Activated CD8-positive, alpha-beta T cell treated with anti-CD3 and anti-CD28 coated beads, Interleukin-2, amount 10 ng/mL, durations not matched to agents 7 days and 5 days (primary cell): ENCODE measurements around the gene AGFG2. TPM values are rescaled to one million over a fixed set of nuclear protein-coding genes. Genes with fewer than 3 reads are reported as not detected.
A peak's percentile ranks its signal among the peaks of the same experiment; 100 is the strongest.
"Not testable (repeated sequence)": the region's sequence is repeated elsewhere in the genome, so short reads cannot be mapped to it uniquely, and the experiment has no call there.

ENCODE experiments used
- ATAC-seq: fragments of 150-1000 bp; cut with Tn5 transposase; one replicate; pipeline ENCODE4 v1.10.0; 2021; ENCODE audit warnings: moderate library complexity
- CTCF ChIA-PET: fragments of 350-600 bp; sonication (Branson Sonifier 250); formaldehyde crosslinking; loops from one replicate; lab custom pipeline; 2021; ENCODE audit warnings: antibody characterized with exemption; lab: Charles Lee
- POLR2A ChIA-PET: fragments of 350-600 bp; sonication (Branson Sonifier 250); formaldehyde crosslinking; loops from one replicate; lab custom pipeline; 2021; ENCODE audit warnings: antibody characterized with exemption; lab: Charles Lee
- DNase-seq: peaks from one replicate; pipeline ENCODE4 v3.0.0-alpha.2; 2020
- H3K27ac Mint-ChIP-seq: one replicate; pipeline ENCODE4 v1.8.0; 2021; ENCODE audit warnings: mild to moderate bottlenecking, mixed read lengths
- H3K27me3 Mint-ChIP-seq: one replicate; pipeline ENCODE4 v1.8.0; 2021; ENCODE audit warnings: low read depth, mixed read lengths
- H3K36me3 Mint-ChIP-seq: one replicate; pipeline ENCODE4 v1.8.0; 2021; ENCODE audit warnings: low read depth, mixed read lengths
- H3K4me1 Mint-ChIP-seq: one replicate; pipeline ENCODE4 v1.8.0; 2021; ENCODE audit warnings: low read depth, mixed read lengths
- H3K4me3 Mint-ChIP-seq: one replicate; pipeline ENCODE4 v1.8.0; 2021; ENCODE audit warnings: mild to moderate bottlenecking, mixed read lengths
- H3K9me3 Mint-ChIP-seq: one replicate; pipeline ENCODE4 v1.8.0; 2022; ENCODE audit warnings: mixed read lengths; ENCODE audit not compliant: insufficient read depth
- total RNA-seq, 2 experiments: library from RNA; stranded (reverse); gene quantifications; one replicate each; pipeline ENCODE4 v1.2.3, GENCODE V29; 2021

Gene AGFG2
- total RNA-seq, 2 experiments from 2014 or later = 43.0 to 46.0 TPM

DNA sequence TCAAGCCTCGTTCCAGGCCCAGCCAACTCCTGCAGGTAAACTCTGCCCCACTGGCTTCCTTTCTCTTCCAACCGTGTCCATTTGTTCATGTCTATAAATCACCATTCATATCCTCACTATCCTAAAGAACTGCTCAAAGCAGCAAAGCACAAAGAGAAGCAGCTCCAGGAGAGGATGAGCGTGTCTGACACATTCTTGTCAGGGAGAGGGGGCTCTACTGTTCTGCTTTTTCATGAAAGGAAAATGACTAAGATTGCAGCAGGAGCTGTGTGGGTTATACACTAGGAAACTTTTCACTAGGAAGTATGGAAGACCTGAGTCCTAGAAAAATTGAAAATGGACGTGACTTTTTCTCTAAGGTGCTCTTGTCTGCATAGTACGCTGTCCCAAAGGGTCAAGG lies 16.7 kb downstream of the AGFG2 start:
- Mint-ChIP-seq H3K4me3 (no peak overlapping the region), H3K27me3 (no peaks in the 10 kb centered on the region), H3K36me3 (peaks cover 46% of the 10 kb centered on the region), H3K4me1 (peaks cover 11% of the 10 kb centered on the region), H3K9me3 (no peaks in the 10 kb centered on the region), H3K27ac (no peak overlapping the region)
- POLR2A ChIA-PET = interaction anchor here (0.8 kb wide), 1 partner anchor 31 kb away, joined by 3 read pairs; the partner anchor contains the start of gene FBXO24
- DNase-seq (no peak), ATAC-seq (no peak)
- CTCF ChIA-PET = interaction anchor here (0.5 to 12.0 kb wide), 6 partner anchors 9 to 365 kb away, joined by 3 to 213 read pairs (median 6); partner anchors contain the start of gene NYAP1

DNA sequence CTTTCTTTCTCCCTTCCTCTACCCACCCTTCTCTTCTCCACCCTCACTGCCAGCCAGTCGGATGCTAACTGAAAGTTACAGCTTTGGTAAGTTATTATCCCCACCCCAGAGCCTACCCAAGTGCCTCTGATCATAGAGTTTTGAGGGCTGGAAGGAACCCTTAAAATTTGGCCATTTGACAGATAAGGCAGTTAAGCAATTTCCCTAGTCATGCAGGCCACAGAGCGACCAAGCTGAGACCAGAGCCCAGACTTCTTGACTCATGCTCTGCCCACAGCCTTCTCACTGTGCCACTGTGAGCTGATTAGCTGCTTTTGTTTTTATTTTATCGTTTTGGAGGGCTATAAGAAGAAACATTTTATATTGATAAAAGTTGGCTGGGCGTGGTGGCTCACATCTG lies 17.5 kb downstream of the AGFG2 start:
- H3K4me1 Mint-ChIP-seq = peaks cover 11% of the 10 kb centered on the region
- ATAC-seq = no peak
- peaks cover 46% of the 10 kb centered on the region for H3K36me3 Mint-ChIP-seq
- H3K27me3 Mint-ChIP-seq = no peaks in the 10 kb centered on the region
- ChIA-PET POLR2A (no interaction called here), CTCF (interaction anchor here (0.7 to 12.0 kb wide), 6 partner anchors 8 to 366 kb away, joined by 3 to 213 read pairs (median 4); partner anchors contain the start of gene NYAP1)
- peak overlapping the region; percentile 72 for H3K27ac Mint-ChIP-seq
- no peak for DNase-seq
- no peak overlapping the region for H3K4me3 Mint-ChIP-seq
- no peaks in the 10 kb centered on the region for H3K9me3 Mint-ChIP-seq

DNA sequence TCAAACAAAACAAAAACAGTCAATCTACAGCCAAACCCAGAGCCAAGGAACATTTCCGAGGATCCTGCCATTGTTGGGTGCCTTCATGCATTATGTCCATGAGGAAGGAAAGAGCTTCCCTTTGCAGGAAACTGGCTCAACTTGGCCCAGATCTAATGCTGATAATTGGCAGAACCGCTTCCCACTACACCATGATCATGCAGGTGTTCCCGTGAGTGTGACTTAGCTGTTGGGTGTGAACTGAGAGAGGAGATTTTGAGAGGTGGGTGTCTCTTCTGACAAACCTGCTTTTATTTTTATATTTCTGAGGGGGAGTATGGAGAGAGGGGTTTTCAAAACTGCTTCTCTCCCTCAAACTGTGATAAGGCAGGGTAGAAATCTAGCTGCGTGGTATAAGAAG lies 20.1 kb downstream of the AGFG2 start:
- DNase-seq (no peak), ATAC-seq (no peak)
- no peak overlapping the region for H3K27ac Mint-ChIP-seq
- POLR2A ChIA-PET = interaction anchor here (1.1 to 1.8 kb wide), 3 partner anchors 20 to 90 kb away, joined by 3 to 5 read pairs (median 3); partner anchors contain the start of gene AGFG2
- CTCF ChIA-PET = interaction anchor here (0.8 to 12.0 kb wide), 25 partner anchors 10 to 292 kb away, joined by 3 to 213 read pairs (median 5); partner anchors contain the start of genes AGFG2, FBXO24, GIGYF1 and LRCH4
- no peaks in the 10 kb centered on the region for H3K9me3 Mint-ChIP-seq
- H3K4me3 Mint-ChIP-seq = no peak overlapping the region
- H3K4me1 Mint-ChIP-seq = peaks cover 18% of the 10 kb centered on the region
- H3K27me3 Mint-ChIP-seq = no peaks in the 10 kb centered on the region
- peaks cover 42% of the 10 kb centered on the region for H3K36me3 Mint-ChIP-seq

DNA sequence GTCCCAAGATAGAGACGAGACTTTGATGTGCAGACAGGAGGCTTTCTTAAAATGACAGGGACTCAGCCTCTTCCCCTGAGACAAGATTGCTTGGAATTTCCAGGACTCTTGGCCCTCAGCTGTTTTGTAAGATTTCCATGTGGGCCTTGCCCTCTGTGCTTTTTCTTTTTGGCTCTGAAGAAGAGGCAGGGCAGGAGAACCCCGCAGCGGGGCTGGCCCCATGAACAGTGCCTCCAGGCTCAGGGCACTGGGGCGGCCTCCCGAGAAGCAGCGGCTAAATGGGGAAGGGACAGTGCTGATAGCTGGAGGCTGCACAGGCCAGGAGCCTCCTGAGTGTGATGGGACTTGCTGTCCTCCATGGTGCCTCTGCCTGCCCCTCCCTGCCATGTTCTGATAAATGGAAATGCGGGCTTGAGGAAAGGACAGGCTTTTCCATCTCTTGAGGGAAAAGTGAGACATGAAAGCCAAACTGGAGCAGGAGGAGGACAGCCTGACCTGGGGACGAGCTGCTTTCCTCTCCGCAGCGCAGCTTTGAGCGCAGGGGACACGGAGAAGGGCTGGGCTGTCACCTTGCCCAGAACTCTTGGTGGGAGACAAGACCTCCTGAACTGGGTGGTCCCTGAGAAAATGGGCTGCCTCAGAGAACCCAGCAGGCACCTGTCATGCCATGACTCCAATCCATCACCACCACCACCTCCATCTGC lies 22.6 kb downstream of the AGFG2 start:
- no peak overlapping the region for H3K4me3 Mint-ChIP-seq
- DNase-seq (no peak), ATAC-seq (no peak)
- H3K36me3 Mint-ChIP-seq = peaks cover 35% of the 10 kb centered on the region
- H3K4me1 Mint-ChIP-seq = peaks cover 21% of the 10 kb centered on the region
- no peaks in the 10 kb centered on the region for H3K9me3 Mint-ChIP-seq
- CTCF ChIA-PET = interaction anchor here (1.4 to 12.0 kb wide), 4 partner anchors 16 to 144 kb away, joined by 4 to 213 read pairs (median 52); partner anchors contain the start of genes FBXO24 and LRCH4
- POLR2A ChIA-PET = no interaction called here
- no peak overlapping the region for H3K27ac Mint-ChIP-seq
- H3K27me3 Mint-ChIP-seq = no peaks in the 10 kb centered on the region

DNA sequence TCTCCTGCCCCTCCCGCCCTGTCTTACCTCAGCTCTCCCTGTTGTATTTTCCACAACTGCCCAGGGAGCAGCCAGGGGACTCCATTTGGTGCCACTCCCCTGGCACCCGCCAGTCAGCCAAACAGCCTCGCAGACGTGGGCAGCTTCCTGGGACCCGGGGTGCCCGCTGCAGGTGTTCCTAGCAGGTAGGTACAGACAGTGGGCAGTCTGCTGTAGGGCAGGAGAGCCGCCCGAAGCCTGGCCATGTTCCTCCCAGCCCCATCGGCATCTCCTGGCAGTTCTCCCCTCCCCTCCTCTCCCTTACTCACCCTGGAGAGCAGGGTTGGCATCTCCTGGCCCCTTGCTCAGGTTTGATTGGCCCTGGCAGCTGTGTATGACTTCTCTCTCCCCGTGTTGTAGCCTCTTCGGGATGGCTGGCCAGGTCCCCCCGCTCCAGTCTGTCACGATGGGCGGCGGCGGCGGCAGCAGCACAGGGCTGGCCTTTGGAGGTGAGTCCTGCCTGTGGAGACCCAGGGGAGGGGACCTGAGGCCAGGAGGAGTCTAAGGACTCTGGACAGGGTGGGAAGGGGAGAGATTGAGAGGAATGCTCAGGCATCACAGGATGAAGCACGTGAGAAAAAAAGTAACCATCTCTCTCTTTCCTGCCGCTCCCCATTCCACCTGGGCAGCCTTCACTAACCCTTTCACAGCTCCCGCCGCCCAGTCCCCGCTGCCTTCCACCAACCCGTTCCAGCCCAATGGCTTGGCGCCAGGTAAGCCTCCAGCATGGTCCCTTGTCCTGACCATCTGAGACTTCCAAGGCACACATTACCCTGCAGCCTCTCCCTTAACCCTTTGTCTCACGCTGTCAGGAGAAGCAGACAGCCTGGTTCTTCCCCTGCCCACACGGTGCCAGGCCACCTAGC lies 23.4 kb downstream of the AGFG2 start:
- Mint-ChIP-seq H3K36me3 (peaks cover 31% of the 10 kb centered on the region), H3K27me3 (no peaks in the 10 kb centered on the region), H3K4me3 (no peak overlapping the region), H3K9me3 (no peaks in the 10 kb centered on the region), H3K27ac (no peak overlapping the region), H3K4me1 (peaks cover 28% of the 10 kb centered on the region)
- no peak for ATAC-seq
- POLR2A ChIA-PET = interaction anchor here (1.4 kb wide), 1 partner anchor 24 kb away, joined by 3 read pairs; the partner anchor contains the start of gene AGFG2
- CTCF ChIA-PET = interaction anchor here (1.3 to 12.0 kb wide), 3 partner anchors 17 to 99 kb away, joined by 3 to 213 read pairs (median 57); partner anchors contain the start of genes FBXO24 and LRCH4
- no peak for DNase-seq

DNA sequence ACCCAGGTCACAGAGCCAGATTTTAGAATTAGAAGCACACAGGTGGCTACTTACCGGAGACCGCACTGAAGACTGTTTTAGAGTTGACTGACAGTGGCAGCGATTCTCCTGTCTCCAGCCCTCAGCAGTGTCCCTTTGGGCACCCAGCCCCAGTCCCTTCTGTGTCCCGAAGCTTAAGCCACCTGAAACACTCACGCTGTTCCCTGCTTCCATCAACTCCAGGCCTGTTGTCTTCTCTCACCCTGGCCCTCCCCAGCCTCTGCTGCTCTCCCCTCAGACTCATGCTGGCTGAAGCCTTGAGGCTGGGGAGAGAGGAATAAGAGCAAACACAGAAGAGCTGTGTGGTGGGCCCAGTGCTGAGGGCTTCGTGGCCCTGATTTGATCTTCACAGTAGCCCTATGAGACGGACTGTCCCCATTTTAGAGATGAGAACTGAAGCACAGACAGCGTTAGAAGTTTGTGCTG lies 24.1 kb downstream of the AGFG2 start:
- Mint-ChIP-seq H3K4me3 (no peak overlapping the region), H3K36me3 (peaks cover 29% of the 10 kb centered on the region), H3K4me1 (peaks cover 35% of the 10 kb centered on the region), H3K27me3 (no peaks in the 10 kb centered on the region), H3K9me3 (no peaks in the 10 kb centered on the region), H3K27ac (no peak overlapping the region)
- ATAC-seq (no peak), DNase-seq (no peak)
- ChIA-PET POLR2A (interaction anchor here (1.4 kb wide), 1 partner anchor 24 kb away, joined by 3 read pairs; the partner anchor contains the start of gene AGFG2), CTCF (interaction anchor here (0.9 to 12.0 kb wide), 12 partner anchors 9 to 143 kb away, joined by 3 to 213 read pairs (median 6); partner anchors contain the start of genes FBXO24, LRCH4, MOSPD3 and POP7)

DNA sequence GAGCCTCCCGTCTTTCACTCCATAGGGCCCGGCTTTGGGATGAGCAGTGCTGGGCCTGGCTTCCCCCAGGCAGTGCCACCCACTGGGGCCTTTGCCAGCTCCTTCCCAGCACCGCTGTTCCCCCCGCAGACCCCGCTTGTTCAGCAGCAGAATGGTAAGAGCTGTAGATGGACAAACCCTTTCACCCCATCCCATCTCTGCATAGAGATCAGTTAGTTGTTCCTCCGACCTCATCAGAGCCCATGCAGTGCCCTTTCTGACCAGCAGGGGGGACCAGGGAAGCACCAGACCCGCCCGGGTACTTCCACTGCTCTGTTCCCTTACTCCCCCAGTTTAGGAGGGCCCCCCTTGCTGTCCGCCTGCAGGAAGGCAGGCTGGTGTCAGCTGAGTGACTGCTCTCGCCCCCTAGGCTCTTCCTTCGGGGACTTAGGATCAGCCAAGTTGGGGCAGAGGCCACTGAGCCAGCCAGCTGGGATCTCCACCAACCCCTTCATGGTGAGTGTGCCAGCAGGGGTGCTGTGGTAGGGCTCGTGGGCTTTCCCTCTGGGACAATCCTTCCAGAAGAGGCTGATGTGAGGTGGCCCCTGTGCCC lies 24.9 kb downstream of the AGFG2 start:
- DNase-seq = peak; percentile 89
- Mint-ChIP-seq H3K4me3 (no peak overlapping the region), H3K27me3 (no peaks in the 10 kb centered on the region), H3K36me3 (peaks cover 25% of the 10 kb centered on the region), H3K27ac (peak overlapping the region; percentile 65), H3K9me3 (no peaks in the 10 kb centered on the region), H3K4me1 (peaks cover 42% of the 10 kb centered on the region)
- ChIA-PET CTCF (interaction anchor here (0.8 to 12.0 kb wide), 21 partner anchors 8 to 376 kb away, joined by 3 to 213 read pairs (median 5); partner anchors contain the start of genes FBXO24, LRCH4, MOSPD3 and POP7), POLR2A (interaction anchor here (1.8 kb wide), 1 partner anchor 21 kb away, joined by 5 read pairs; no protein-coding TSS in a partner anchor)
- peak; percentile 67 for ATAC-seq

DNA sequence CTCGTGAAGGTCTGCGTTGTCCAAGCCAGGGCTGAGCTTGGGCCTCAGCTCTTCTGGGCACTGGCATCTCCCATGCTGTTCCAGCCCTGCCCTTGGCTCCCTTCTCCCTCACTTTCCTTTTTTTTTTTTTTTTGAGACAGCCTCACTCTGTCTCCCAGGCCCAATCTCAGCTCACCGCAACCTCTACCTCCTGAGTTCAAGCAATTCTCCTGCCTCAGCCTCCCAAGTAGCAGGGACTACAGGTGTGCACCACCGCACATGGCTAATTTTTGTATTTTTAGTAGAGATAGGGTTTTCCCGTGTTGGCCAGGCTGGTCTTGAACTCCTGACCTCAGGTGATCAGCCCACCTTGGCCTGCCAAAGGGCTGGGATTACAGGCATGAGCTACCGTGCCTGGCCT lies 25.4 kb downstream of the AGFG2 start:
- H3K36me3 Mint-ChIP-seq = peaks cover 22% of the 10 kb centered on the region
- not testable (repeated sequence) for H3K9me3 Mint-ChIP-seq, H3K27me3 Mint-ChIP-seq, H3K4me3 Mint-ChIP-seq, ATAC-seq, DNase-seq
- ChIA-PET CTCF (interaction anchor here (0.8 to 12.0 kb wide), 20 partner anchors 8 to 376 kb away, joined by 3 to 213 read pairs (median 5); partner anchors contain the start of genes FBXO24, LRCH4, MOSPD3 and POP7), POLR2A (interaction anchor here (1.8 kb wide), 1 partner anchor 21 kb away, joined by 5 read pairs; no protein-coding TSS in a partner anchor)
- peaks cover 43% of the 10 kb centered on the region for H3K4me1 Mint-ChIP-seq
- H3K27ac Mint-ChIP-seq = peak overlapping the region; percentile 43

DNA sequence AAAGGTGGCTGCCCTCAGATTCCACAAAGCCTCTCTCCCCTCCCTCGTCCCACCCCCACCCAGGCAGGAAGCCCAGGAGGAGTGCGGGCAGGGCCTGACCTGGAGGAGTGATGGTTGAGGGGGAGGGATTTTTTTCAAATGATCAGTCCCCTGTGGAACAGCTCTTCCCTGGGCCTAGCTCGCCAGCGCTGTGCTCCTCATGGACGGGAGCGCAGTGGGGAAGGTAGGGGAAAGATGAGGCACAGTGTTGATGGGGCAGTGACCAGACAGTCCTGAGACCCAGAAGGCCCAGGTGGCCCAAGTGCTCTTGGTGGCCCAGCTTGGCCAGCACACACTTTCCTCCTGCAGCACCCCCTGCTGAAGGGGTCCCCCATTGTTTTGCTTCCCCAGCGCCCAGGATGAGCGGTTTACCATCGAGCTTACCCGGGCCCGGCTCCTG lies 26.1 kb downstream of the AGFG2 start:
- Mint-ChIP-seq H3K4me1 (peaks cover 48% of the 10 kb centered on the region), H3K4me3 (no peak overlapping the region), H3K9me3 (no peaks in the 10 kb centered on the region), H3K27me3 (no peaks in the 10 kb centered on the region), H3K36me3 (peaks cover 20% of the 10 kb centered on the region), H3K27ac (no peak overlapping the region)
- CTCF ChIA-PET = interaction anchor here (0.7 to 12.0 kb wide), 12 partner anchors 9 to 102 kb away, joined by 3 to 213 read pairs (median 4); partner anchors contain the start of genes FBXO24, LRCH4 and MOSPD3
- POLR2A ChIA-PET = interaction anchor here (0.7 to 2.0 kb wide), 5 partner anchors 15 to 87 kb away, joined by 3 to 8 read pairs (median 3); partner anchors contain the start of gene FBXO24
- DNase-seq = no peak
- ATAC-seq = no peak

DNA sequence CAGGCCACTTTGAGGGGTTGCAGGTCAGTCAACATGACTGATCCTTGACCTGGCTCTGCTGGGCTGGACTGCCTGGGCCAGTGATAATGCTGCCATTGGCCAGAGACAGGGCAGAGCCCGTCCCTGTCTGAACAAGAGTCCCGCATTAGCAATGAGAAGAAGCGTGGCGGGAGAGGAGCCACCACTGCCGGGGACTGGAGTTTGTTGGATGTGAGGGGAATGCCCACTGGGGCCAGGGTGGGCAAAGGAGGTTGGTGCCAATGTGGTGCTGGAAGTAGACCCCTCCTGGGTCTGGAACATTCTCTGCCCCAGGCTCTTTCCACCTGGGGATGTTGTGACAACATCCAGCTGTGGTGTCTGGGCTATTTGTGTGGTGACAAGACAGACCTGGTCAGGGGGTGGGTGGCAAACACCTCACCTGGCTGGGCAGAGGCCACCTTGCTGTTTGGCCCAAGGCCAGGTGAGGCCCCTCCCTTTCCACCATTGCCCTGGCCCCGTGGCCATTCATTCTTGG lies 27.1 kb downstream of the AGFG2 start:
- no peak overlapping the region for H3K4me3 Mint-ChIP-seq
- POLR2A ChIA-PET = interaction anchor here (0.7 to 2.0 kb wide), 4 partner anchors 16 to 88 kb away, joined by 3 to 8 read pairs (median 3); partner anchors contain the start of gene FBXO24
- H3K27ac Mint-ChIP-seq = peak overlapping the region; percentile 62
- ATAC-seq (no peak), DNase-seq (no peak)
- no peaks in the 10 kb centered on the region for H3K9me3 Mint-ChIP-seq
- H3K36me3 Mint-ChIP-seq = peaks cover 20% of the 10 kb centered on the region
- CTCF ChIA-PET = interaction anchor here (0.7 to 12.0 kb wide), 7 partner anchors 11 to 125 kb away, joined by 3 to 213 read pairs (median 7); partner anchors contain the start of genes FBXO24 and LRCH4
- no peaks in the 10 kb centered on the region for H3K27me3 Mint-ChIP-seq
- peaks cover 56% of the 10 kb centered on the region for H3K4me1 Mint-ChIP-seq
